MCF 10A (cell line): Measurements from ENCODE around the gene F13A1. TPM values are rescaled to one million over a fixed set of nuclear protein-coding genes. Genes with fewer than 3 reads are reported as not detected.

ENCODE experiments used
- BruUV-seq: library from RNA; stranded (reverse); fragments of 400-500 nt; replicated peaks from 2 replicates; lab custom pipeline; 2021; lab: Mats Ljungman, UMichigan
- CTCF ChIA-PET: fragments of 300-600 bp; sonication (Branson Sonifier 250); formaldehyde crosslinking; extraction: SDS; loops from one replicate; lab custom pipeline; 2021; ENCODE audit warnings: antibody characterized with exemption, inconsistent platforms; lab: Yijun Ruan, JAX
- POLR2A ChIA-PET: fragments of 300-600, 350-650 bp; sonication (Branson Sonifier 250); formaldehyde crosslinking; extraction: SDS; loops from one replicate; lab custom pipeline; 2020; ENCODE audit warnings: antibody characterized with exemption, inconsistent platforms; lab: Yijun Ruan, JAX
- DNase-seq: peaks from one replicate; pipeline ENCODE4 v3.0.0-alpha.2; 2018; ENCODE audit not compliant: unreplicated experiment
- H3K27ac Mint-ChIP-seq: one replicate; pipeline ENCODE4 v1.8.0; 2022; ENCODE audit warnings: mild to moderate bottlenecking, low read depth, mixed read lengths; ENCODE audit not compliant: unreplicated experiment
- H3K27me3 Mint-ChIP-seq: one replicate; pipeline ENCODE4 v1.8.0; 2022; ENCODE audit warnings: mixed read lengths; ENCODE audit not compliant: insufficient read depth, unreplicated experiment
- H3K36me3 Mint-ChIP-seq: one replicate; pipeline ENCODE4 v1.8.0; 2022; ENCODE audit warnings: mild to moderate bottlenecking, moderate library complexity, mixed read lengths; ENCODE audit not compliant: insufficient read depth, unreplicated experiment
- H3K4me1 Mint-ChIP-seq: one replicate; pipeline ENCODE4 v1.8.0; 2022; ENCODE audit warnings: mixed read lengths; ENCODE audit not compliant: insufficient read depth, unreplicated experiment
- H3K4me3 Mint-ChIP-seq: one replicate; pipeline ENCODE4 v1.8.0; 2022; ENCODE audit warnings: mild to moderate bottlenecking, moderate library complexity, mixed read lengths; ENCODE audit not compliant: unreplicated experiment
- H3K9me3 Mint-ChIP-seq: one replicate; pipeline ENCODE4 v1.8.0; 2022; ENCODE audit warnings: mixed read lengths; ENCODE audit not compliant: unreplicated experiment
- intact Hi-C: fragments of 100-400 bp; cut with micrococcal nuclease; formaldehyde crosslinking; loops from 2 replicates; pipeline ENCODE4 v1.14.1; 2022
- total RNA-seq: library from RNA; stranded (reverse); gene quantifications from 2 replicates; pipeline ENCODE4 v1.2.3, GENCODE V29; 2022
- TF ChIP-seq, protein P1 (sequence below): fragments of 200-600 bp; IDR thresholded peaks from one replicate; pipeline ENCODE4 v1.8.0; 2022; ENCODE audit warnings: antibody characterized with exemption, mild to moderate bottlenecking; ENCODE audit not compliant: unreplicated experiment

F13A1 gene
- total RNA-seq, 1 experiment from 2014 or later = 0.65 TPM

DNA sequence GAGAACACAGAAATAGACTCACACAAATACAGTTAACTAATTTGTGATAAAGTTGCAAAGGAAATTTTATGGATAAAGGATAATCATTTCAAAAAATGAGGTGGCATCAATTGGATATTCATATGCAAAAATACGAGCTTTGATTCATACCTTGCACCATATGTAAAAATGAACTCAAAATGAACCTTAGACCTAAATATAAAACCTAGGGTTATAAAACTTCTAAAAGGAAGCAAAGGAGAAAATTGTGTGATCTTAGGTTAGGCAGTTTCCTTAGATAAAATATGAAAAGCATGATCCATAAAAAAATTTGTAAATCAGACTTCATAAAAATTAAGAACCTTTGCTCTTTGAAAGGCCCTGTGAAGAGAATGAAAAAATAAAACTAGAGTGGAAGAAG, 85.5 kb downstream of the F13A1 start:
- ChIA-PET CTCF (no interaction called here), POLR2A (no interaction called here)
- no TSS peak for BruUV-seq
- H3K9me3 Mint-ChIP-seq = no peaks in the 10 kb centered on the region
- no peak overlapping the region for H3K4me3 Mint-ChIP-seq
- no peaks in the 10 kb centered on the region for H3K4me1 Mint-ChIP-seq
- DNase-seq = no peak
- peaks cover 7% of the 10 kb centered on the region for H3K36me3 Mint-ChIP-seq
- H3K27me3 Mint-ChIP-seq = peaks cover 93% of the 10 kb centered on the region
- intact Hi-C loops = no loop called here
- H3K27ac Mint-ChIP-seq = no peak overlapping the region
- TF ChIP-seq, protein P1, sequence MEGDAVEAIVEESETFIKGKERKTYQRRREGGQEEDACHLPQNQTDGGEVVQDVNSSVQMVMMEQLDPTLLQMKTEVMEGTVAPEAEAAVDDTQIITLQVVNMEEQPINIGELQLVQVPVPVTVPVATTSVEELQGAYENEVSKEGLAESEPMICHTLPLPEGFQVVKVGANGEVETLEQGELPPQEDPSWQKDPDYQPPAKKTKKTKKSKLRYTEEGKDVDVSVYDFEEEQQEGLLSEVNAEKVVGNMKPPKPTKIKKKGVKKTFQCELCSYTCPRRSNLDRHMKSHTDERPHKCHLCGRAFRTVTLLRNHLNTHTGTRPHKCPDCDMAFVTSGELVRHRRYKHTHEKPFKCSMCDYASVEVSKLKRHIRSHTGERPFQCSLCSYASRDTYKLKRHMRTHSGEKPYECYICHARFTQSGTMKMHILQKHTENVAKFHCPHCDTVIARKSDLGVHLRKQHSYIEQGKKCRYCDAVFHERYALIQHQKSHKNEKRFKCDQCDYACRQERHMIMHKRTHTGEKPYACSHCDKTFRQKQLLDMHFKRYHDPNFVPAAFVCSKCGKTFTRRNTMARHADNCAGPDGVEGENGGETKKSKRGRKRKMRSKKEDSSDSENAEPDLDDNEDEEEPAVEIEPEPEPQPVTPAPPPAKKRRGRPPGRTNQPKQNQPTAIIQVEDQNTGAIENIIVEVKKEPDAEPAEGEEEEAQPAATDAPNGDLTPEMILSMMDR = no peak

DNA sequence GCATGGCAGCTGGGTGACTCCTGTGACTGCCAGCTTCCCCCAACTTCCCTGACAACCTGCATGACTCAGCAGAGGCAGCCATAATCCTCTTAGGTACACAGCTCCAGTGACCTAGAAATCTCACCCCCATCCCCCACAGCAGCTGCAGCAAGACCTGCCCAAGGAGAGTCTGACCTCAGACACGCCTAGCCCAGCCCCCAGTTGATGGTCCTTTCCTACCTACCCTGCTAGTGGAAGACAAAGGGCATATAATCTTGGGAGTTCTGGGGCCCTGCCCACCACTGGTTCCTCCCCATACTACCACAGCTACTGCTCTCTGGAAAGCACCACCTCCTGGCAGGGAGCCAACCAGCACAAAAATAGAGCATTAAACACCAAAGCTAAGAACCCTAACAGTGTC, 90.2 kb downstream of the F13A1 start:
- Mint-ChIP-seq H3K9me3 (no peaks in the 10 kb centered on the region), H3K27me3 (peaks cover 94% of the 10 kb centered on the region), H3K27ac (no peak overlapping the region), H3K4me3 (no peak overlapping the region), H3K36me3 (peaks cover 7% of the 10 kb centered on the region), H3K4me1 (no peaks in the 10 kb centered on the region)
- POLR2A ChIA-PET = interaction anchor here (0.6 kb wide), 1 partner anchor 15 kb away, joined by 3 read pairs; no protein-coding TSS in a partner anchor
- TF ChIP-seq, protein P1 = no peak
- no TSS peak for BruUV-seq
- CTCF ChIA-PET = interaction anchor here (0.8 kb wide), 1 partner anchor 10 kb away, joined by 3 read pairs; no protein-coding TSS in a partner anchor
- peak; percentile 22 for DNase-seq
- intact Hi-C loops = no loop called here

DNA sequence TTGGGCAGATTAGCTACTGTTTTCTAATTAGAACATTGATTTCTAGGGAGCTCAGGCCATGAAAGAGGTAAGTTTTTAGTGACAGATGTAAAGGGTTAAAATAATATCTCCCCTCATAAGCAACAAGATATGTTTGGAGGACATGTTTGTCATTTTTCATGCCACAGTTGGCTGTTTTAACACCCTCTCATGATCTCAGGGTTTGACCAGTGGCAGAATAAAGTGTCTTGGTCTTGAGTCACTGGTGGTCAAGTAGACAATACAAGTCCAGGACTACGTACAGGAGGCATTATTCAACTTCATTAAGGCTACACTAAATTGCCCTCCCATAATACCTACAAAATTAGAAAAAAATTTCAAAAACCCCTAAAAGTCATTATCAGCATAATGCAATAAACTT, 92.6 kb downstream of the F13A1 start:
- H3K9me3 Mint-ChIP-seq = no peaks in the 10 kb centered on the region
- CTCF ChIA-PET = no interaction called here

DNA sequence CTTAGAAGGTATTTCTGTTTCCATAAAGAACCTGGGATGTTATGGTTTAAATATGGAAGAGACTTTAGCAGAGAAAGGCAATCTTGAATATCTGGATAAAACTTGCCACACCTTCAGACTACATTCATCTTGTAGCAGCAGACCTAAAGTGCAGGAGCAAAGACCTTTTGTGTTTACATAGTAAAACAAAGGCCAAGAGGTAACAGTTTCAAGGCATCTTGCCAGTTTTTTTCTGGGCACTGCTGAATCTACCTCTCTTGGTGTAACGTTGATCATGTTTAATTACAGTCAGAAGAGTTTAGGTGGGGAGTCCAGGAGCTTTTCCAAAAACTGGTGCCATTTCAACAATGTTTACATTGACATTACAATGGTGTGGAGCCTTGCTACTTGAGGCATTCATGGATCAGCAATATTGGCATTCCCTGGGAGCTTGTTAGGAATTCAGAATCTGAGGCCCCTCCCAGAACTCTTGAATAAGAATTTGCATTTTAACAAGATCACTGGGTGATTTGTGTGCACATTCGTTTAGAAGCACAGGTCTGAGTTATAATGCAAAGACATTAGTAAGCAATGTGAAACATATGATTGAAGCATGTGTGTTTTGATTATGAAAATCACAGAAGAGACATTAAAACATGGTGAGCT, 94.5 kb downstream of the F13A1 start:
- no TSS peak for BruUV-seq
- Mint-ChIP-seq H3K27ac (no peak overlapping the region), H3K9me3 (no peaks in the 10 kb centered on the region), H3K4me1 (no peaks in the 10 kb centered on the region), H3K4me3 (no peak overlapping the region), H3K27me3 (peaks cover 67% of the 10 kb centered on the region), H3K36me3 (no peaks in the 10 kb centered on the region)
- intact Hi-C loops = no loop called here
- TF ChIP-seq, protein P1 = no peak
- peak; percentile 3 for DNase-seq
- ChIA-PET CTCF (no interaction called here), POLR2A (no interaction called here)

More for the DNA sequence above, 92.6 kb downstream of the F13A1 start:
- no peak for DNase-seq
- H3K27me3 Mint-ChIP-seq = peaks cover 78% of the 10 kb centered on the region
- intact Hi-C loops = no loop called here
- POLR2A ChIA-PET = no interaction called here
- no peak overlapping the region for H3K27ac Mint-ChIP-seq
- TF ChIP-seq, protein P1 = no peak
- no TSS peak for BruUV-seq
- peaks cover 4% of the 10 kb centered on the region for H3K36me3 Mint-ChIP-seq
- H3K4me1 Mint-ChIP-seq = no peaks in the 10 kb centered on the region
- no peak overlapping the region for H3K4me3 Mint-ChIP-seq
